T-helper 1 cell (primary cell): ENCODE results near the gene EIF5B.

Experiments used
- DNase-seq, 5 donors: peaks; one replicate each; pipeline ENCODE4 v3.0.0-alpha.2; 2012 to 2020

The EIF5B gene

DNA sequence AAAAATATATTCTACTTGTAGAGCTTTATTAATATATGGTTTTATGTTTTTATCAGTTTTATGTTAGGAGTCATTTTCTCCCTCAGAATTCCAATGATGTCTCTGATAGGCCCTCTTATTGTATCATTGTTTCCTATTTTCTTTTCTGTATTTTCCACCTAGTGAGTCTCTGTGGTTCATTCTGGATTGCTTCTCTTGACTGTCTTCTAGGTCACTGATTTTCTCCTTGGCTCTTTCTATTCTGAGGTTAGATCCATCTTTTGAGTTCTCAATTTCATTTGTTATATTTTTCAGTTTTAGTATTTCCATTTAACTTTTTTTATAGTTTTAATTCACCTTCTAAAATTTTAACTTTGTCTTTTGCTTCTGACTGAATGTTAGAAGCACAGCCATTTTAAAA, 37.6 kb downstream of the EIF5B start:
- DNase-seq = no peak

DNA sequence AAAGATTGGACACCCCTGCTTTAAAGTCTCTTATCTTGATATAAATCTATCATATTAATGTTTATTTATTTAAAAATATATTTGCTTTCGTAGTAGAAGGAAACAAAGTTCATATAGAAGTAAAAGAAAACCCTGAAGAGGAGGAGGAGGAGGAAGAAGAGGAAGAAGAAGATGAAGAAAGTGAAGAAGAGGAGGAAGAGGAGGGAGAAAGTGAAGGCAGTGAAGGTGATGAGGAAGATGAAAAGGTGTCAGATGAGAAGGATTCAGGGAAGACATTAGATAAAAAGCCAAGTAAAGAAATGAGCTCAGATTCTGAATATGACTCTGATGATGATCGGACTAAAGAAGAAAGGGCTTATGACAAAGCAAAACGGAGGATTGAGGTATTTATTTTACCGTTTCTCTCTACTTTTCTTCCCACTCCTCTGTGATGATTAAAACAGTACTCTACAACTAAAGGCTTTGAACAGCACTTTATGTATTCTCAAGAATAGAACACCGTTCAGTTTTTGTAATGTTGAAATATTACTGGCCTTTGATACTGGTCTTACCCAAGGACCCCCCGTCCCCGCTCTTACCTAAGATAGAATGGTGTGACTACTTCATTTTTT, 39.2 kb downstream of the EIF5B start:
- no peak for DNase-seq

DNA sequence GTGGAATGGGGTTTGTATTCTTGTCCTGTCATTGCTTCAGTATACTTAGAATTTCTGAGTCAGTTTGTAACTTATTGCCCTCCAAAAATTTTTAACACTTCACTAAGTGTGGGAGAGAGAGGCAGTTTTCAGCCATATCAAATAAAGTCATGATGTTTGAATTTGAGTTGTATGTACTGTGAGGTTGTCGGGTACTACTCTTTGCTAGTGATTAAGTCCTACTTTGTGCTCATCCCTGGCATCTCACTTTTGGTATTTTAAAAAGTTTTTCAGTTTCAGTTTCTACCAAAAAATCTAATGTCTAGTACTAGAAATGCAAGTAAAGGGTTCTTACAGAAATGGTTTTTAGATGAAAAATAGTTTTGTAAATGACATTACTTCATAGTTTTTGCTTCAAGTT, 40.7 kb downstream of the EIF5B start:
- DNase-seq = peak in 1 of 5 donors; percentile 25

DNA sequence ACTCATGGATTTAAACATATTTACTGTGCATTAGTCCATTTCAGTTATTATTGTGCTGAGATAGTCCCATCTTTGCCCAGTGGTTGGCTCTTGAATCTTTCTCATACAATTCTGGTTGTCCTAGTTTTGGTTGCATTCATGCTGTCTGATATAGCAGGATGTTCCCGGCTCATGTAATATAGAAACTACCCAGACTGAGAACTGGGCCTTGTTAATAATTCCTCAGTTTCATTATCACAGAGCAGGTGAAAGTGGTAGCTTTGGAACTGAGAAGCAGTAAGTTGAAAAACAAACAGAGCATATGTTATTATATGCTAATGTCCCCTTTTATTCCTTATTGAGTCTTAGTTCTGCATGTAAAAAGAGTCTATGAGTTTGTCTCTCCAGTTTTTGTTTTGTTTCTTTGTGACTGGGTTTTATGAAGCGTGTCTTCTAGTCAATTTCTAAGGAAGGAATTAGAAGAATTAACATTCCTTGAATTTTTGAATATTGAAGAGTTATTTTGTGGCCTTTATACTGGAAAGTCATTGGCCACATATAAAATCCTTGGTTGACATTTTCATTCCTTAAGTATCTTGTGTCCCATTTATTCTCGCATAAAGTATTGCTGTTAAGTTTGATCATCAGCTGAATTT, 43.3 kb downstream of the EIF5B start:
- peak in 1 of 5 donors; percentile 20 for DNase-seq

DNA sequence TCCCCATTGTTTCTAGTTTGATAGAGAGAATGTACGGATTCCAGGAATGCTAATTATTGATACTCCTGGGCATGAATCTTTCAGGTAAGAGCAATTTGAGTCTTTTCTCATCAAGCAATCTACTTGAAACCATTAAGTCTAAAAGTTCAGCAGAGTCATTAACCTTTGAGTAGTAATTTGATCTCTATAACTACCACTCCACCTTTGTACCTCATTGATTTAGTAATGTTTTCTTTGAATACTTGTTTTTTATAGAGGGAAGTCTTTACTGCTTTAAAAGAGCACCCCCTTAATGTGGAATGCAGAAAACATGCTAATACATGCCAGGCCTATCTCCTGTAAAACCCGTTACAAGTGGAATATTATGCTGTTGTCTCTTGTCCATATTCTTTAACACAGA, 45.0 kb downstream of the EIF5B start:
- DNase-seq = no peak

DNA sequence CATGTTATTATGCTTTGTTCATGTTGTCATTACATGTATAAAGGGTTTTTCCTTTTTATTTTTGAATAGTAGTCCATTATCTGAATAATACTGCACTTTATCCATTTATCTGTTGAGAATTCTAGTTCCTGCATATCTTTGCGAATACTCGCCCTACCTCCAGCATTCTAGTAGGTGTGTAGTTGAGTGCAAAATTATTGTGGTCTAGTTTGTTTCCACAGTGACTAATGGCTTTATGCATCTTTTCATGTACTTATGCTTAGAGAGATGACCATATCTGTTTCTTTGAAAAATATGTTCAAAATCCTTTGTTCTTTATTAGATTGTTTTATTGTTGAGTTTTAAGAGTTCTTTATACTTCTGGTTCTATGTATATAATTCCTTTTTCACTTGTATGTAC, 48.8 kb downstream of the EIF5B start:
- no peak for DNase-seq

DNA sequence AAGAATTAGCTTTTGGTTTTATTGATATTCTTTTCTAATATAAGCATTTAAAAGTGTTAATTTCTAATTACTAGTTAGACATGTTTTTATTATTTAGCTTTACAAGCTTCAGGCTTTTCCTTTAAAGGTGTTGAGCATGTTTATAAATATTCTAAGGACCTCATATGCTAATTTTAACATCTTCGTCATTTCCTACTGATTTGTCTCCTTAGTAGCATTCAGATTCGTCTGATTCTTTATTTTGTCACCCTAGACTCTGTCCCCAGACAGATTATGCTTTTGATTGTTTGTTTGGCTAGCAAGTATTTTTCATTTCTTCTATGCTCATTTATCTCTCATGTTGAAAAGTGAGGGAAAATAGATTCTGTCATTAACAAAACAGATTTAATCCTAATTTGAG, 51.7 kb downstream of the EIF5B start:
- no peak for DNase-seq

DNA sequence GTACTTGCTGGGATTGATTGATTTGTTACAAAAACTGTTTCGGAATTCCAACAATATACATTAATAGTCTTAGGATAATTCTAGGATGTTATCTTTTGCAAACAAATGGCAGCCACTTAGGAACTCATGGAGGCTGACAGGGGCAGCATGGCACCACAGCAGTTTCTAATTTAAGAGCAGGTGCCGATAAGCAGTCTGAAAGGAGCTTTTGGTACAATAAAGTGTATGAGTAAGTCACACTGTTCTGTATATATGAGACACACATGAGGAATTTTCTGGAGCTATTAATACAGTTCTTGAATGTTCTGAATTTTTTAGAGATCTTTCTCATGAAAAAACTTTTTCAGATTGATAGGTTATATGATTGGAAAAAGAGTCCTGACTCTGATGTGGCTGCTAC, 52.2 kb downstream of the EIF5B start:
- DNase-seq = no peak

DNA sequence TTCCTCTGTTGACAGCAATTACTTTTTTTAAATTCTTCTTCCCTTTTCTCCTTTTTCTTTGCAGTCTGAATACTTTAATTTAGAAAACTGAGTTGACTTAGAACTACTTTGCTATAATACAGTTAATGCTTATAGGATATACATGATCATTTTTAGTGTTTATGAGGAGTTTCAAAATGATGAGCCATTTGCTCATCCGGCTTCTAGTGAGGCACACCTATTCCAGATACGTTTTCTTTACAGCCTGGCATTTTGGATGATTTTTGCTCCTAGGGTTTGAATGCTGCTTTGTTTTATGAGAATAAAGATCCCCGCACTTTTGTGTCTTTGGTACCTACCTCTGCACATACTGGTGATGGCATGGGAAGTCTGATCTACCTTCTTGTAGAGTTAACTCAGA, 52.8 kb downstream of the EIF5B start:
- no peak for DNase-seq

DNA sequence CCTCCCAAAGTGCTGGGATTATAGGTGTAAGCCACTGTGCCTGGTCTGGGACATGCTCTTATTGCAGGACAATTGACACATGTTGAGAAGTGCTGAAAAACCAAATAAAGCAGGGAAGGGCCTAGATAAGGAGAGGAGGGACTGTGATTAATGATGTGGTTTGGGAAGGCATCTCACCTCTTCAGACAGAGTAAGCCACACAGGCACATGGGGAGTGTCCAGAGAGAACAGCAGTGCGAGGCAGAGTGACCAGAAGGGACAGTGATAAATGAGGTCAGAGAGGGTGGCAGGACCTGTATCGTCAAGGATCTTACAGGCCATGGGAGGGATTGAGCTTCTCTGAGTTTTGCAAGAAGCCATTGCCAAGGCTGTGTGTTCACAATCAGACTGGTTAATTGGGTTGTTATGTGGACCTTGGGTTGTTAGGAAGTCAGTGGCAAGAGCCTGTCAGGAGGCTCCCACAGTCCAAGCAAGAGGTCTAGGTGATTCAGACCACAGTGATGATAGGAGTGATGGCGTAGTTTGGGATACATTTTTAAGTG, 58.5 kb downstream of the EIF5B start:
- no peak for DNase-seq

DNA sequence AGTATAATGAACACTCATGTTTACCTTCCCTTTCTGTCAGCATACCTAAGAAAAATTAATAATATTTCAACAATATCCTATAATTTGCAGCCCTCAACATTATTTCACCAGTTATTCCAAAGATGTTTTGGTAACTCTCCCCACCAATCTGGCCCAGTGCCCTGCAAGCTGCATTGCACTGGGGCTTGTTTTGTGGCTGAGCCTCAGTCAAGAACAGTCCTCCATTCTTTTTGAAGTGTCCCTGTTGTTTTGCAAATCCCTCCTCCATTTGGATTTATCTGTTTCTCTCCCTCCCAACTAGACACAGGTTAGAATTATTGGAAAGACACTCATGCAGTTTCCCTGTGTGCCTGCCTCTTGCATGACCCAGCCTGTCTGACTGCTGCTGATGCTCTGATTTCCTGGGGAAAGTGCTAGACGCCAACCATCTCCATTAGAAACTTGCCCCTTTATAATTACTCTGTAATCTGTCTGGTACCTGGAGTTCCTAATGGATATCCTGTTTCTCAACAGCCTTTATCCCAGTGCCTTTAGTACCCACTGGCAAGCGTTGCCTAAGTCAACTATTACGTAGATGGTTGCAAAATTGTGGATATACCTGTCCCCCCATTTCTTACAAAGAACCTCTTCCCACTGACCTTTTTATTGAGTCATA, 60.2 kb downstream of the EIF5B start:
- no peak for DNase-seq

DNA sequence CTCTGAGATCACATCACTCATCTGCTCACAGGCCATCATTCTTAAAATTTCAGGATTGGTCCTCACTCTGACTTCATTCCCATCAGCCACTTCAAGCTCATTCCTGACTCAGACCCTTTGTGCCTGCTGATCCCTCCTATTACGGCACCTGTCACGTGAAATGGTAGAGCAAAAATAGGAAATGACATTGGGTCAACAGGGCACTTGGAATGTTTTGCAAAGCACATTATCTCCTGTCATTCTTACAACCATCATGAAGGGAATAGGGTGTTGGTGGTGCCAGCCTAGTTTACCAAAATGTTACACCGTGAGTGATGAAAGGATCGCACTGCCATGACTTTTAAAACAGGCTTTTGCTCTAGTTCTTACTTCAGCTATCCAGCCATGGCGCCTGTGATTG, 61.1 kb downstream of the EIF5B start:
- no peak for DNase-seq

DNA sequence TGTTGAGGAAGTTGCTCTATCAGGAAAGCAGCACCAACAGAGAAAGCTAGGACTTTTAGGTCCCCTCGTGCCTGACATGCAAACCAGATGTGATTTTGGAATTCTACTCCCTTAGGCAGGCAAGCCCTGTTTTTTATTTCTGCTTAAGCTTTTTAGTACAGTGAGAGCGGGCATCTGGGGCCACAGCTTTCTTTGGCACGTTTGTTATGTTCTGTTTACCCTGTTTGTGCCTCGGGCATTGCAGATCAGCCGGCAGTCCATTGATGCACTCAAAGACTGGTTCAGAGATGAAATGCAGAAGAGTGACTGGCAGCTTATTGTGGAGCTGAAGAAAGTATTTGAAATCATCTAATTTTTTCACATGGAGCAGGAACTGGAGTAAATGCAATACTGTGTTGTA, 61.9 kb downstream of the EIF5B start:
- DNase-seq = no peak

DNA sequence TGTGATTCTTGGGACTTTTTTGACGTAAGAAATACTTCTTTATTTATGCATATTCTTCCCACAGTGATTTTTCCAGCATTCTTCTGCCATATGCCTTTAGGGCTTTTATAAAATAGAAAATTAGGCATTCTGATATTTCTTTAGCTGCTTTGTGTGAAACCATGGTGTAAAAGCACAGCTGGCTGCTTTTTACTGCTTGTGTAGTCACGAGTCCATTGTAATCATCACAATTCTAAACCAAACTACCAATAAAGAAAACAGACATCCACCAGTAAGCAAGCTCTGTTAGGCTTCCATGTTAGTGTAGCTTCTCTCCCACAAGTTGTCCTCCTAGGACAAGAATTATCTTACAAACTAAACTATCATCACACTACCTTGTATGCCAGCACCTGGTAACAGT, 62.6 kb downstream of the EIF5B start:
- no peak for DNase-seq

DNA sequence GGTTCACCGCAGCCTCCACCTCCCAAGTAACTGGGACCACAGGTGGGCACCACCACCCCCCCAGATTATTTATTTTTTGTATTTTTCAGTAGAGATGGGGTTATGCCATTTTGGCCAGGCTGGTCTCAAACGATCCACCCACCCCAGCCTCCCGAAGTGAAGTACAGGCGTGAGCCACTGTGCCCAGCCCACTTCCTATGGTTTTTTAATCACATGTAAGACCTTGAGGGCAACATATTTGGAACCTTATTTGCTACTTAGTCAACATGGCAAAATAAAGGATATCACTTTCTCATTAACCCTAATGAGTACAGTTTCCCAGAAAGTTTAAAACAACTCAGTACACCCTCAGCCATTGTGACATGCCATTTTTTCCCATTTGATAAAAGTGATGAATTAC, 64.7 kb downstream of the EIF5B start:
- no peak for DNase-seq

DNA sequence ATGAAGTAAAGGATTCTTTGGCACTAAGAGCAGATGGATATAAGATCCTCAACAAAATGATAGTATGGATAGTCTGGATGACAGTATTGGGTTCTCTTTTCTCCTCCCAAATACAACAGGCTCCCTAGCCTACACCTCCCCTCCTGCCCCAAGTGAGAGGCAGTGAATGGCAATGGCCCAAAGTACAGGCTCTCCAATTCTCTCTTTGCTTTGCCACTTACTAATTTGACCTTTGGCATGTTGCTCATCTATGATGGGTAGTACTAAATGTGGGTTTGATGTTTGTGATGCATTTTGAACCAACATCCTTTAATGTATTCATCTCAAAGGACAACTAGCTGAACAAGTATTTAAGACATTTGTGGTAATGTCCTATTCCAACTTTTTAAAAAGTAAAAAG, 65.9 kb downstream of the EIF5B start:
- no peak for DNase-seq

DNA sequence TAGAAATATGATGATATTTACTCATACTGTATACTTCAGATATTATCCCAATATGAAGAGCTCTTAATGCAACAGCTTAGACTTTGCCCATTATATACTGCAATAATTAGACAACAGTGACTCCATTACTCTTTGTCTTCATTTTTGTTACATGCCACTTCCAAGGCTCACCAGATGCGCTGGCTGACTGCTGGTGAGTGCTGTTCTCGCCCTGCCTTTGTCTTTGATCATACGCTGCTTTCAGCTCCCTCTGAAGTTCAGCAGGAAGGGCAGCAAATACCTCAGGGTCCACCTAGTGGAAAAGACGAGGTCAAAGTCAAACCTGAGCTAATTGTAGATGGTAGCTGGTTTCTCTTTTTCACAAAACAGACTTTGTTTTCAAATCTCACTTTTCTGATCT, 66.3 kb downstream of the EIF5B start:
- no peak for DNase-seq

DNA sequence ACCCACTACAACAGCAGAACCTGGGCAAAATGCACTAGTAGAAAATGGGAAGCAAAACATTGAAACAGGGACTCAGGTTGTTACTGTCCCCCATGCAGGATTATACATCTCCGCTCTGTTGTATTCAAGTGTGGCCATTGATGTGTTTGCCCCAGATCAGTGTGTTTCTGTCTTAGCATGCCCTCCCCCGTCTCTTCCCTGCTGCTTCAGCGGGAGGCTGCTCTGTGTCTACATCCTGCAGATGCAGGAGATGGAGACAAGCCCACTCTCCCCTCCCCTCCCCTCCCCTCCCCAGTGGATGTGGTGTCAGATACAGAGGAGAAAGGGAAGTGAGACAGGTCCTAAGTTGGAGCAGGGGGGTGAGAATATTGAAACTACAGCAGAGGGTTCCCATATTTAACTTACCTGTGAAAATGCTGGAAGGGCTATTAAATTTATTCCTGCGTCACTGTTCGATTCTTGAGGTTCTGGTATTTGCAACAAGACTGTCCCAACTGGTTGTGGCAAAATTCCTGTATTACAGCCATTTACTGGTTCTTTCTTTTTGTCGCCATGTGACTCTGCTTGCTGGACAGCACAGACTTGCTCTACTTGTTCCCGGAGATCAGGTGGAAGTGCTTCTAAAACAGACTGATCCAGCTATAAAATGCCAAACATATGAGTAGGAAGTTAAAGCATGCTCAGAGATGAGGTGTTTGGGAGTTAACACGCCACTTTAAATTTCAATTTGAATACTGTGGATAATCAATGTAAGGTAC, 67.0 kb downstream of the EIF5B start:
- DNase-seq = no peak

DNA sequence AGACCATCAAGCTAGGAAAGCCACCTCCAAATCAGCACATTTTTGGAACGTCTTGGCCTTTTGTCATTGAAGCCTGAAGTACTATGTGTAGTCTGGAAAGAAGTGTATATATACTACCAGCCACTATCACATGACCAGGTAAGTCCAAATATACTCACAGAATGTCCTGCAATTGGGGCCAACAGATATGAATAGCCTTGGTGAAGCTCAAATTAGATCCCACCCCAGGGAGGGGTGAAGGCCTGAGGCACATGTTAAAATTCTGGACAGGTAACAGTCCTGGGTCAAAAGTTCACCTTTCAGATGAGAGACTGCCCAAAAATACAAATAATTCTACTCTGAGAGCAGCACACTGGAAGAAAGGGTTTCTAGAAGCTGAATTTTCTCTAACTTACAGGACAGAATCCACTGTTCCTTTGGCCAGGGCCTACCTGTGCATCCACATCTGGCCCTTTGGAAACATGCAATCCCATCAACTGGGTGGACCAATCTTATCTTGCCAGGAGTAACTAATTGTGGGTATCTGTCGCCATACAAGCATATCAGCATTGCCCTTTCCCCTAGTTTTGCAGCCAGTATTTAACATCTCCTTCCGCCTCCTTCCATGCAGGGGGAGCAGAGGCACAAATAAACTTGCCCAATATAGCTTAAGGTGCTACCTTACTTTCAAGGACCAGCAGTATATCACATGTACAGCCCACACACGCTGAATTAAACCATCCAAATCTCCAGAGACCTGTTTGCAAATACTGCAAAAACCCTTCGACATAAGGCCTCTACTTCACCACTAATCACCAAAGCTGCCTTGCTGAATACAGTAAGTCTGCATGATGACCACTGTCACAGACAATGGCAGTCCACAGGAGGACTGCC, 67.8 kb downstream of the EIF5B start:
- no peak for DNase-seq

DNA sequence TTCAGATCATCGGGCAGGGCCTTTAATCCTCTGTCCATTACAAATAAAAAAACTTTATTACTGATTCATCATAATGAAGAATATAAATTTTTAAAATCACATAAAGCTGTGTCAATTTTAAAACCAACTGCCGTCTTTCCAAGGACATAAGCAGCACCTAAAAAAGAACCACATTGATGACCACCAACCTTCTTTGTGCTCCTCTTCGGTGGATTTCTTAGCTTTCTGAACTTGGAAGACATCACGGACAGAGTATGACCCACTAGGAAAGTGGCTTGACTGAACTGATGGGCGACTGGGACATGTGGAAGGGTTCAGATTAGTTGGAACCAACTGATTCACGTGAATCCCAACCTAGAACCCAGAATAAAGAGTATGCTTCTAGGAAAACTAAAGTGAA, 68.9 kb downstream of the EIF5B start:
- DNase-seq = no peak

DNA sequence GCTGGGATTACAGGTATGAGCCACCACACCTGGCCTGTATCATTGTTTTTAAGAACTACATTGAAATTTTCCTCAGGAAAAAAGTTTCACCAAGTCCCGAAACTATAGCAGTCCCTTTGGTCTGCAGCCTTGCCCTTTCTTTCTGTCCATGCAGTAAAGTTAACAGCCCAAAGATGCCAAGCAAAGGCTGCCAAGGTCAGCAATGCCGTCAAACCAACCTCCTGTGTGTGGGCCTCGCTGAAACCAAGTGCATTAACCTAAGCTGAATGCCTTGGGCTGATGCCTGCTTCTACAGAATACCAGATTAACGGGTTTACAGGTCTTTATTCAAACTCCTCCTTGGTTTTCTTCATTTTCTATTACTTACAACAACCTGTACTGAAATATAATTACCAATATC, 73.1 kb downstream of the EIF5B start:
- no peak for DNase-seq

DNA sequence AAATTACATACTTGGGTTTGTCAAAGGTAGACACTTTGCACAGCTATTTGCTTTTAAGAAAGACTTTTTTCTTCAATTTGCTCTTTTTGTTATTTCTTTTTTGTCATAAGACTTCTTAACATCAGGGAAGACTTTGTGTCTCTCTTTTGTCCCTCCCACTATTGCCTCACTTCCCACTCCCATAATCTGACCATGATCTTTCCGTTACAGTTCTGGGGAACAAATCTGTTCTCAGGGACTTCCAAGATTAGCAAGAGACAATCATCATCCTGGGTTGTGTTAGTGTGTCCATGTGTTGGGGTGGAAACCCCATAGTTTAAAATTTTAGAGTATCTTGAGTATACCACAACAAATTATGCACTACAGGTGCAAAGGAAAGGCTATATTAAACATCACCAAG, 77.4 kb downstream of the EIF5B start:
- DNase-seq = no peak

DNA sequence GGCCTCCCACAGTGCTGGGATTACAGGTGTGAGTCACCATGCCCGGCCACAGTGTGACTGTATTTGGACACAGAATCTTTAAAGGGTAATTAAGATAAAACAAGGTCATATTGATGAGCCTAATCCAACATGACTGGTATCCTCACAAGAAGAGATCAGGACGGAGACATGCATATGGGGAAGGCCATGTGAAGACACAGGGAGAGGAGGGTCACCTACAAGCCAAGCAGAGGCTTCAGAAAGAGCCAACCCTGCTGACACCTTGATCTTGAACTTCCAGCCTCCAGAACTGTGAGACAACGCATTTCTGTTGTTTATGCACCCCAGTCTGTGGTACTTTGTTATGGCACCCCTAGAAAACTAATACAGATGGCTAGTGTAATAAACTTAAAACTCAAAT, 80.2 kb downstream of the EIF5B start:
- DNase-seq = no peak
